Measurements from ENCODE around the gene ASXL2. TPM values are rescaled to one million over a fixed set of nuclear protein-coding genes. Genes with fewer than 3 reads are reported as not detected.
A peak's percentile ranks its signal among the peaks of the same experiment; 100 is the strongest.

Gene ASXL2
- total and polyA plus RNA-seq, 2 of the 13 experiments (the other 11 are each of a cell fraction or from before 2014, with no cell fraction given) = 12.1 to 19.2 TPM

- no peak for TF ChIP-seq EHMT2 (IDR thresholded peaks at IDR 0.05; ENCODE audit: borderline replicate concordance, low read depth, low read length)
- TF ChIP-seq JUN (CRISPR knock-in tag; IDR thresholded peaks at IDR 0.05) = no peak
- no peak for TF ChIP-seq PAF1 (CRISPR knock-in tag; IDR thresholded peaks at IDR 0.05)
- no peak for TF ChIP-seq TIGD3 (CRISPR knock-in tag; IDR thresholded peaks at IDR 0.05; ENCODE audit: borderline replicate concordance)
- TF ChIP-seq ZNF335 (CRISPR knock-in tag; IDR thresholded peaks at IDR 0.05) = no peak
- no peak for TF ChIP-seq ZBTB10 (CRISPR knock-in tag; IDR thresholded peaks at IDR 0.05; ENCODE audit: borderline replicate concordance)
- TF ChIP-seq ZNF619 (CRISPR knock-in tag; IDR thresholded peaks at IDR 0.05) = no peak
- TF ChIP-seq ZNF777 (CRISPR knock-in tag; IDR thresholded peaks at IDR 0.05) = no peak
- no peak for TF ChIP-seq ZFP90 (CRISPR knock-in tag; IDR thresholded peaks at IDR 0.05; ENCODE audit: borderline replicate concordance)
- no peak for TF ChIP-seq ZNF776 (CRISPR knock-in tag; IDR thresholded peaks at IDR 0.05)
- peak; percentile 39; the same call in 1 of the 2 replicates for TF ChIP-seq DRAP1 (CRISPR knock-in tag; IDR thresholded peaks at IDR 0.05)
- no peak for TF ChIP-seq CERS6 (CRISPR knock-in tag; IDR thresholded peaks at IDR 0.05)
- TF ChIP-seq ZNF740 (CRISPR knock-in tag; IDR thresholded peaks at IDR 0.05) = no peak
- 0 out of 2 replicates have a peak, but pooled peaks have one; percentile 62 for TF ChIP-seq KLF9 (CRISPR knock-in tag; IDR thresholded peaks at IDR 0.05; ENCODE audit: low read depth)
- TF ChIP-seq ZNF580 (CRISPR knock-in tag; IDR thresholded peaks at IDR 0.05; ENCODE audit: borderline replicate concordance, low read depth) = 0 out of 2 replicates have a peak, but pooled peaks have one; percentile 34
- TF ChIP-seq HNF1B (CRISPR knock-in tag; IDR thresholded peaks at IDR 0.05) = peak; percentile 76
- TF ChIP-seq ETV5 (CRISPR knock-in tag; IDR thresholded peaks at IDR 0.05; ENCODE audit: borderline replicate concordance) = peak; percentile 75; the same call in 1 of the 2 replicates
- no peak for TF ChIP-seq ZNF329 (CRISPR knock-in tag; IDR thresholded peaks at IDR 0.05; ENCODE audit: low read depth)
- TF ChIP-seq ZNF430 (CRISPR knock-in tag; IDR thresholded peaks at IDR 0.05) = no peak
- TF ChIP-seq RAD51 (IDR thresholded peaks at IDR 0.05; ENCODE audit: borderline replicate concordance) = no peak
- TF ChIP-seq ZBTB39 (CRISPR knock-in tag; IDR thresholded peaks at IDR 0.05) = no peak
Measured at GRCh38 chr2:25787020-25787419, 91.3 kb downstream of the ASXL2 start (continued).
